BE2C (cell line): ENCODE data around the gene CDC42EP4.
A peak's percentile ranks its signal among the peaks of the same experiment; 100 is the strongest.

Experiments used
- DNase-seq: peaks from one replicate; pipeline ENCODE4 v3.0.0-alpha.2; 2020
- H3K27me3 ChIP-seq: fragments of 250-450 bp; sonication (Bioruptor Pico); 2 replicates; pipeline ENCODE4 v1.5.1; 2020; ENCODE audit warnings: mild to moderate bottlenecking
- H3K36me3 ChIP-seq: fragments of 250-450 bp; sonication (Bioruptor Pico); 2 replicates; pipeline ENCODE4 v1.5.1; 2020; ENCODE audit warnings: mild to moderate bottlenecking
- H3K4me1 ChIP-seq: fragments of 250-450 bp; sonication (Bioruptor Pico); 2 replicates; pipeline ENCODE4 v1.5.1; 2020
- H3K4me3 ChIP-seq: 2 replicates; pipeline ENCODE4 v1.5.1; 2011; ENCODE audit warnings: low read depth, low read length
- H3K9me3 ChIP-seq: fragments of 250-450 bp; sonication (Bioruptor Pico); 2 replicates; pipeline ENCODE4 v1.5.1; 2020
- CTCF ChIP-seq: IDR thresholded peaks from 2 replicates; pipeline ENCODE4 v1.5.1; 2012; ENCODE audit warnings: mild to moderate bottlenecking, low read depth, low read length

CDC42EP4 gene

DNA sequence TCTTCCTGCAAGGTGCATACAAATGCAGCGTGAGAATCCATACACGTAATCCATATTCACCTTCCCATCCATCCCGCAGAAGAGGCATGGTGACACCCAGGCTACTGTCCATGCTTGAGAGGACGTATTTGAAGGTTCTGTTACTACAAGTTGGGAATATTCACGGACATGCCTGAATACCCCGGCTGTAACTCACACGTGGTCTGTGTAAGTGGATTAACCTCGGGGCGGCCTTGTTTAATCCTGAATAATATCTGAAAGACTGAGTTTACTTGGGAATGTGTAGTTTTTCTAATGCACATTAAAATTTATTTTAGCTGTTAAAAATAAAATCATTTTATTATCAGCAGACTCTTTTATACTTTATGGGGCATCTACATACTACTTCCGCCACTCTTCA lies 63.3 kb downstream of the CDC42EP4 start:
- no peak overlapping the region for H3K4me3 ChIP-seq
- TF ChIP-seq CTCF: no peak
- H3K36me3 ChIP-seq: peaks cover 6% of the 10 kb centered on the region; the same call in 1 of the 2 replicates
- no peaks in the 10 kb centered on the region for H3K27me3 ChIP-seq
- no peaks in the 10 kb centered on the region for H3K9me3 ChIP-seq
- no peaks in the 10 kb centered on the region; the same call in 1 of the 2 replicates for H3K4me1 ChIP-seq
- DNase-seq: no peak

DNA sequence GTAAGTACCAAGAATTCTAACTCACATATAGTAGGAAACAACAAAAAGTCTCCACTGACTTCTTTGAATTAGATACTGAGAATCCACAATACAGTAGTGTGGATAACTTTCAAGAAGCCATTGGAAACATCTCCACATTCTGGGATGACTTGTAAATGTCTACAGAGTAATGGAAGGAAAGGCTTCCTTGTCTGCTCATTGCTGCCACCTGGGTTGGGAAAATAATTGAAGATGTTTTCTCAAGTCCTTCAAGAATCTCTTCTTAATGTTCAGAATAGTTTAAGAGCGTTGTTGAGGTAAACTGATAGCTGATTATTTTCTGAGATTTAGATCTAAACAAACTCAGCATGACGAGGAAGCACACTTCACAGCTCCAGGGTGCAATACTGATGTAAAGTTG lies 64.1 kb downstream of the CDC42EP4 start:
- no peak overlapping the region for H3K4me3 ChIP-seq
- H3K27me3 ChIP-seq: no peaks in the 10 kb centered on the region
- TF ChIP-seq CTCF: peak; percentile 9; the same call in 1 of the 2 replicates
- no peaks in the 10 kb centered on the region for H3K9me3 ChIP-seq
- DNase-seq: no peak
- peaks cover 8% of the 10 kb centered on the region; the same call in 1 of the 2 replicates for H3K36me3 ChIP-seq
- no peaks in the 10 kb centered on the region; the same call in 1 of the 2 replicates for H3K4me1 ChIP-seq

DNA sequence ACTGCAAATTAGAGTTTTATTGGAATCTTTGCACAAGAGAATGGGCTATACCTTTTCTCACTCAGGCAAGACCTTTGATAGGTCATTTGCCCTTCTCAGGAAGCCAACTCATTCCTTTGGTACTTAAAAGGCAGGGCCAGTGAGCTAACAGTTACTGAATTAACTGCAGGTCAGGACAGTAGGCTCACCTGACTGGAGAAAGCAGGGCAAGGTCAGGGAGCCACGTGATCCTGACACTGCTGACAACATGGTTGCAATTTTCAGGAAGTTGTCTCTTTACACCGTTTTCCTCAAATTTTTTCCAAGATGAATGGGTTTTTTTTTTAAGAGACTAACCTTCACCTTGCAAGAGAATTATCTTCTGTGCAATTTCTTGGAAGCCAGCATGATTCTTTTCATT lies 71.2 kb downstream of the CDC42EP4 start:
- DNase-seq: no peak
- no peaks in the 10 kb centered on the region for H3K4me1 ChIP-seq
- no peak for TF ChIP-seq CTCF
- H3K27me3 ChIP-seq: no peaks in the 10 kb centered on the region
- H3K9me3 ChIP-seq: no peaks in the 10 kb centered on the region
- H3K4me3 ChIP-seq: no peak overlapping the region
- H3K36me3 ChIP-seq: peaks cover 30% of the 10 kb centered on the region

DNA sequence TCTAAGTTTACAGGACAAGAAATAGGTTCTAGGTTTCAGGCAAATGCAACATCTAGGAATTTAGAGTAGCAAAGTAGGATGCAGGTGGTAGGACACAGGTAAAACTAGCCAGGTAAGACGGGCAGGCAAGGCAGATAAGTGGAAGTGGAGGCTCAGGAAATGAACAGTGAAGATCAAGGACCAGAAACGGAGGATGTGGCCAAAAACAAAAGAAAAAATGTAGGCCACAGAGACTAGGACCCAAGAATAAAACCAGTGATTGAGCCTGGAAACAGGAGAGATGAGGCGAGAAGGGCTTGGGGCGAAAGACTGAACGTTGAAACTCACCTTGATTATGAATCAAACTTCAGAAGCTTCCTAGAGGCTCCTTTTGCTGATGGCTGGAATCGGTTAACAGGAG lies 74.1 kb downstream of the CDC42EP4 start:
- Histone ChIP-seq H3K4me3 (no peak overlapping the region), H3K36me3 (peaks cover 32% of the 10 kb centered on the region), H3K9me3 (no peaks in the 10 kb centered on the region), H3K4me1 (no peaks in the 10 kb centered on the region), H3K27me3 (no peaks in the 10 kb centered on the region)
- no peak for DNase-seq
- no peak for TF ChIP-seq CTCF

- Histone ChIP-seq H3K36me3 (peaks cover 32% of the 10 kb centered on the region), H3K9me3 (no peaks in the 10 kb centered on the region), H3K27me3 (no peaks in the 10 kb centered on the region), H3K4me1 (no peaks in the 10 kb centered on the region), H3K4me3 (no peak overlapping the region)
- DNase-seq: no peak
- TF ChIP-seq CTCF: no peak
These were observed 77.1 kb downstream of the CDC42EP4 start for GRCh38 chr17:73234736-73235135.
